GM21381 (cell line): ENCODE results near the gene RNASE2.
"Not testable (repeated sequence)": the region's sequence is repeated elsewhere in the genome, so short reads cannot be mapped to it uniquely, and the experiment has no call there.

Source experiments
- ATAC-seq: cut with Tn5 transposase; IDR thresholded peaks from one replicate; pipeline ENCODE4 v1.9.1; 2021; ENCODE audit warnings: mild to moderate bottlenecking, moderate library complexity; ENCODE audit not compliant: unreplicated experiment

Gene RNASE2

GRCh38 chr14:20980906-20981305 lies 25.6 kb downstream of the RNASE2 start:
- ATAC-seq = no peak

GRCh38 chr14:20982646-20983369 lies 27.5 kb downstream of the RNASE2 start:
- ATAC-seq = no peak

GRCh38 chr14:20985650-20986049 lies 30.4 kb downstream of the RNASE2 start:
- ATAC-seq = not testable (repeated sequence)

- ATAC-seq = no peak
Measured at GRCh38 chr14:20986811-20987210, 31.5 kb downstream of the RNASE2 start.

GRCh38 chr14:20988717-20989470 lies 33.6 kb downstream of the RNASE2 start:
- ATAC-seq = no peak

- ATAC-seq = no peak
Measured at GRCh38 chr14:20989471-20989786, 34.1 kb downstream of the RNASE2 start.

GRCh38 chr14:20989787-20990600 lies 34.7 kb downstream of the RNASE2 start, which contains the start of gene METTL17:
Gene METTL17, plus strand, starts transcription at chr14:20989980. Its CDS starts 23 bp downstream, at chr14:20990003.
- ATAC-seq = peak; percentile 95

GRCh38 chr14:20996521-20996920 lies 41.2 kb downstream of the RNASE2 start:
- ATAC-seq = no peak

- ATAC-seq = no peak
Measured at GRCh38 chr14:20997115-20997514, 41.8 kb downstream of the RNASE2 start.

- no peak for ATAC-seq
Measured at GRCh38 chr14:20997564-20997963, 42.3 kb downstream of the RNASE2 start.

- ATAC-seq = no peak
Measured at GRCh38 chr14:20998139-20998538, 42.9 kb downstream of the RNASE2 start.

- ATAC-seq = no peak
Measured at GRCh38 chr14:20998674-20999366, 43.5 kb downstream of the RNASE2 start, which contains the start of gene SLC39A2. Gene SLC39A2, plus strand, starts transcription at chr14:20999293. Its CDS starts 154 bp downstream, at chr14:20999447.

GRCh38 chr14:20999591-20999990 lies 44.3 kb downstream of the RNASE2 start:
- ATAC-seq = no peak

- no peak for ATAC-seq
Measured at GRCh38 chr14:21001218-21001617, 45.9 kb downstream of the RNASE2 start.

- no peak for ATAC-seq
Measured at GRCh38 chr14:21003788-21004346, 48.6 kb downstream of the RNASE2 start.
